NCI-H2029 (cell line): ENCODE results near the gene WNT9B.

Experiments
- DNase-seq: peaks from one replicate; lab custom pipeline; 2025; lab: John Stamatoyannopoulos, UW

Gene WNT9B

DNA sequence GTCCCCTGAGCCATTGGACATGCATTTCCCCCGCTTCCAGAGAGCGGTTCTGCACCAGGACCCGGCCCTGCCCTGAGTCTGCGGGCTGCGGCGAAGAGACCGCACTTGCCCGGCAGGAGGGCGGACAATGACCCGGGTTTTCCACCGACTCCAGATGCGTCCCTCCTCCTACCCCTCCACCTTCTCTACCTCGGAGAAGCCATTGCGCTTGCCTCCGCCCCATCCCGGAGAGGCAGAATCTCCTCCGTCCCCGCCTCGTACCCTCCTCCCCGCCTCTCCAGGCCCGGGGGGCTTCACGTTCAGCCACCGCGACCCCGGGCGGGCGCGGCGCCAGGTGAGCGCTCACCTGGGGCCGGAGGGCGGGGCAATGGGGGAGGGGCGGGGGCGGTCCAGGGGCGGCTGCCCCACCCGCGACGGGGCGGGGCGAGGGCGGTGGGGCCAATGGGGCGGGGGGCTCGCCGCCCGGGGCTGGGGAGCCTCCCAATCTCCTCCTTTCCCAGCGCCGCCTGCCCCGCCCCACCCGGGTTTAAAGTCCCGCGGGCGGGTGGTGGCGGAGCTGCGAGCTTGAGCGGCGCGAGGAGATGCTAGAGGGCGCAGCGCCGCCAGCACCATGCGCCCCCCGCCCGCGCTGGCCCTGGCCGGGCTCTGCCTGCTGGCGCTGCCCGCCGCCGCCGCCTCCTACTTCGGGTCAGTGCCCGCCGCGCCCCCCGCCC is at the start of gene WNT9B:
WNT9B (plus strand) TSS at position 555 of the 713 bp plus-strand sequence; CDS start at position 611, 56 bp downstream.
- no peak for DNase-seq

DNA sequence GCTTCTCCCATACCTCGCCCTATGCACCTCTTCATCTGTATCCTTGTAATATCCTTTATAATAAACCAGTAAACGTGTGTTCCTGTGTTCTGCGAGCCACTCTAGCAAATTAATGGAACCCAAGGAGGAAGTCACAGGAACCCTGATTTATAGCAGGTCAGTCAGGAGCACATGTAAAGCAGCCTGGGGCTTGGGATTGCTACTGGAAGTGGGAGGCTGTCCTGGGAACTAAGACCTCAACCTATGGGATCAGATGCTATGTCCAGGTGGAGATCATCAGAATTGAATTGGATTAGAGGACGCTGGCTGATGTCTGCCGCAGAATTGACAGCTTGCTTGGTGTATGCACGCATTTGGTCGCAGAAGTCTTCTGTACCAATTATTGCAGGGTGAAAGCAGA is 48.6 kb upstream of the WNT9B start:
- no peak for DNase-seq

GRCh38 chr17:46803544-46803943 is 47.8 kb upstream of the WNT9B start:
- no peak for DNase-seq

DNA sequence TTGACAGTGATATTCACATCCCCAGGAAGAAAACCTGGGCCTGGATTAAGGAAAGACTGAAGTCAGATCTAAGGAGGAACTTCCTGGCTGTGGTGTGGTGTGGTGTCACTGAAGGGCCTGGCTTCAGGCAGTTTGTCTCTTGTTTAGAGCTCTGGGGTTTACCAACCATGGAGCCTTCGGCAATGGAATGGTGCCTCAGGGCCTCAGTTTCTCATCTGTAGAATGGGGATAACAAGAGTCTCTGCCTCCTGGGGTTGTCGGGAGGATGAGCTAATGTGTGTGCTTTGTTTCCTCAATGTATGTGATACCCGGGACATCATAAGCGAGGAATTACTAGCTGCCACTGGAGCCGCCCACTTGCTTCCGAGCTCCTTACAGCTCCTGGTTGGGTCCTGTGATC is 45.6 kb upstream of the WNT9B start:
- no peak for DNase-seq

DNA sequence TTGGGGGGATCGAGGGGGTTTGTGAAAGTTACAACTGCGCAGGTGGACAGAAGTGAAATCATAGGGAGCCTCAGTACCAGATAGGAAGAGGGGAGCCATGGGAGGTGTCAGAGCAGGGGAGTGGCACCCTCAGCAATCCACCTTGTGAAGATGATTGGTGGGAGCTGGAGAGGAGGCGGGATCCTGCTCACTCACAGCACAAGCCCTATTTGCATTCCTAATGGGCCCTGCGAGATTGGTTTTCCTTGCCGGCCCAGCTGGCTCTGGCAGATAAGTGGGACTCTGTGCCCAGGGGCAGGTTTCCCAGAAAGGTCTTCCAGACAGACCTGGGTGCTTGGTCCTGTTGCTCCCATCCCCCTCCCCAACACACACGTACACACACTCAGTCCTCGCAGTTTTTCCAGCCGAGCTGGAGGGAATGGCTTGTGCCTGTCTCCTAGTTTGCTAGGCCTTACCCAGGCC is 42.2 kb upstream of the WNT9B start:
- DNase-seq, result no peak

DNA sequence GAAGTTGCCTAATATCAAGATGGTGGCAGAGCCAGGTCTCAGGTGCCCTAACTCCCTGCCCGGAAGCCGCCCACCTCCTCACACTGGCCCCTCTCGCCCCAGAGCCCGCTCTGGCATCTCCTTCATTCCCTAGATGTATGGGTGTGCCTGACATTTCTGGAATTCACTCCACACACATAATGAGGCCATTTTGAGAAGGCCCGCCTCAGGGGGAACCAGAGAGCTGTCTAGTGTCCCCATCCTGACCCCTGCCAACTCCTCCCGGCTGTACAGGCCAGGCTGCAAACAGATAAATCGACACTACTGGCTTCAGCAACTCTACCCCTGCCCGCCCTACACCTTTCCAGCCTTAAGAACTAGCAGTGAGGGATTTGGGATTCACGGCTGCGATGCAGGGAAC is 40.5 kb upstream of the WNT9B start:
- no peak for DNase-seq

DNA sequence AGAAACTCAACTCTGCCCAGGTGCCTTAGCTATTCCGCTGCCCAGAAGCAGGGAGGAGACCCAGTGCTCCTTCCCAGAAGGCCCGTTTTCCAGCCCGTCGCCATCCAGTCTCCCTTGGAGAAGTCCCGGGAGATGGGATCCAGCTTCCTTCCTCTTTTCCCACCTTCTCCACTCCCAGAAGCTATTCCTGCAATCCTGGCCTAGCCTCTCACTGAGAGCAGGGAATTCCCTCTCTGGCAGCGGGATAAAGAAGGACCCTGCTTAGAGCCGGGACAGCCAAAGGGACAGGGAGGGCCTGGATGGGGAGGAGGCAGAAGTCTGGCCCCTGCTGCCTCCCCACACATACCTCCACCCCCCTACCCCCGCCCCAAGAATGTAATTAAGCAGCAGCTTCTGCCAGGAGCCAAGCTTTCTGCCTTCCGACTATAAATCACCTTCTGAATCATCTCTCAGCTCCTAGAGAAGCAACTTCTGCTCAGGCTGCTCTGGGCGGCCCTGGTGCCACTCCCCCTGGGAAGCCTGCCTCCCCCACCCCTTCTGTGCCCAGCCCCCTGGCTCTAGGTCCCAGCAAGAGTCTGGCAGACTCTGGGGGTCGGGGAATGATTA is 39.3 kb upstream of the WNT9B start:
- no peak for DNase-seq

DNA sequence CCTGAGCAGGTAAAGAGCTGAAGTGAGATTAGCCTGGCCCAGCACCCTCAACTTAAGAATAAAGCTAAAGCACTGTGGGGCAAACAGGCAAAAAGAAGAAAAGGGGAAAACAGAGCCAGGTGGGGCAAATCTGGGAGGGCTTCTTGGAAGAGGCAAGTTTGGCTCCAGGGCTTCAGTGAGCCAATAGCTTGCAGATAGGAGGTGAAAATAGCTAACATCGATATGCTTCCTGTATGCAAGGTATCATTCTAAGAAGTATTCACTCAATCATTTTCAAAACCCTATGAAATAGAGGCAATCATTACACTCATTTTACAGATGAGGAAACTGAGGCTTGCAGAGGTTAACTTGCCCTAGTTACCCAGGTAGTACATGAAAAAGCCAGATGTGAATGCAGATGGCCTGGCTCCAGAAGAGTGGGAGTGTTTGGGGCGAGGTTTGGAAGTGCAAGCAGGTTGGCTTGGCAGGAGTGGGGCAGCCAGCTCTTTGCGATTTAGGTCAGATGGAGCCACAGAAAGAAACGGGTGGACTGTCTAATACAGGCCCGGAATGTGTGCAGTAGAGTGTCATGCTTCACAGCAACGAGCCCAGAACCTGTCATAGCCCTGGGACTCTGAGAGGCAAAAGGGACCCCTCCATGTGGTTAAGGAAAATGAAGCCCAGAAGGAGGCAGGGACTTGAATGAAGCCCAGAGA is 38.6 kb upstream of the WNT9B start:
- DNase-seq, result no peak

DNA sequence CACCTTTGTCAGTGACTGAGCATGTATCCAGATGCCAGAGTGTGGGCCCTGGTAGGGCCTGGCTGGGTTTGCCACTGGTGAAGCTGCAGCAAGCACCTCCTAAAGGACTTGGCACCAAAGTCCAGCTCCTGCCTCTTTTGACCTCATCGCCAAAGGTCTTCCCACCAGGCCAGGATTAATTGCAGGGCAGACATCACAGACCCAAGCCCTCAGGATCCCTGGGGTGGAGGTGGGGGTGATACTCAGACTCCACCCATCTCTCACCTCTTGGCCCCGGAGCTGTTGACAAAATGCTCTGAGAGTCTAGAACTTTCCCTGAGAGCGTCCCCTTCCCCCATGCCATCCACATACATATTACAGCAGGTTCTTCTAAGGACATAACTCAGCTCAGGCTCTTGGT is 37.5 kb upstream of the WNT9B start:
- no peak for DNase-seq

DNA sequence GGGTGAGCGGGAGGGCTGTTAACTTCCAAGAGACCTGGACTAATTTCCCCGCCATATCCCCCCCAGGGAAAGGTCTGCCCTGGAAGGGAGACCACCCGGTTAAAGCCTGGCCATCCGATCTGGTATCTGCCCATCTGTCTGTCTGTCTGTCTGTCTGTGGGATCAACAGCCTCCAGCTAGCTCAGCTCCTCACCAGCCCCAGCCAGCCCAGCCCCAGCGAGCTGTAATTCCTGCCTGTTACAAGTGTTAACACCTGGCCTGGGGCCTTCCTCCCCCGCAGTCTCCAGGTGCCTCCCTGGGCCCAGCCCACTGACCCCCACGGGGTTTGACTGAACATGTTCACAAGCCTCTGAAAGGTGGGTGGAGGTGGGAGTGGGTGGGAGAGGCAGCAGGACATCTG is 36.9 kb upstream of the WNT9B start:
- no peak for DNase-seq

GRCh38 chr17:46815474-46816353 is 35.7 kb upstream of the WNT9B start:
- no peak for DNase-seq

GRCh38 chr17:46817151-46817900 is 34.1 kb upstream of the WNT9B start:
- no peak for DNase-seq

- DNase-seq, result no peak
These were observed 33.5 kb upstream of the WNT9B start for GRCh38 chr17:46817901-46818209.

DNA sequence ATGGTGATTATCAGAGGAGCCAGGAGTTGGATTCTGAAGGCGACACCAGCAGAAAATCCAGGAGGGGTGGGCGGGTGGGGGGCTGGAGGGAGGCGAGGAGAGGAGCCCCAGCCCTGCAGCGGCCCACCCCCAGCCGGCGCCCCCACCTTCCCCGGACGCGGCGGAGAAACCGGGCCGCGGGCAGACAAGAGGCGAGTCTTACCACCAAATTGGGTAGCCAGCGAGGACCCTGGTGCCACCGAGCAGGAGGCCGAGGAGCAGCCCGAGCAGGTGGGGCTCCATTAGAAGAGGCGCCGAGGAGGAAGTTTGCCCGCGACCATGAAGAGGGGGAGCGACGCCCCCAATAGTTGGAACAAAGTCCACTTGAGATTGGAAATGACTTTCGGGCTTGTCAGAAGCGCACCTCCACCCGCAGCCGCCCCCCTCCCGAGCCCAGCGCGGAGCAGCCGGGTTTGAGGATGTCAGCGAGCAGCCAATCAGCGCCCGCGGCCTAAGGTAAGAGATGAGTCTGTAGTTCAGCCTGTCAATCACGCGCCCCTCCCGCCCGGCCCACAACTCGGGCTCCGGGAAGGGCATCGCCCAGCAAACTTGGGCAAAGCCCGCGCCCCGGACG is 33.0 kb upstream of the WNT9B start, which contains the start of gene WNT3:
WNT3 (minus strand) TSS at position 377 of the 613 bp plus-strand sequence; CDS start at position 282, 95 bp downstream.
- DNase-seq, result peak; percentile 6

- no peak for DNase-seq
These were observed 32.2 kb upstream of the WNT9B start for GRCh38 chr17:46818929-46819859.

GRCh38 chr17:46819906-46820351 is 31.5 kb upstream of the WNT9B start:
- no peak for DNase-seq

DNA sequence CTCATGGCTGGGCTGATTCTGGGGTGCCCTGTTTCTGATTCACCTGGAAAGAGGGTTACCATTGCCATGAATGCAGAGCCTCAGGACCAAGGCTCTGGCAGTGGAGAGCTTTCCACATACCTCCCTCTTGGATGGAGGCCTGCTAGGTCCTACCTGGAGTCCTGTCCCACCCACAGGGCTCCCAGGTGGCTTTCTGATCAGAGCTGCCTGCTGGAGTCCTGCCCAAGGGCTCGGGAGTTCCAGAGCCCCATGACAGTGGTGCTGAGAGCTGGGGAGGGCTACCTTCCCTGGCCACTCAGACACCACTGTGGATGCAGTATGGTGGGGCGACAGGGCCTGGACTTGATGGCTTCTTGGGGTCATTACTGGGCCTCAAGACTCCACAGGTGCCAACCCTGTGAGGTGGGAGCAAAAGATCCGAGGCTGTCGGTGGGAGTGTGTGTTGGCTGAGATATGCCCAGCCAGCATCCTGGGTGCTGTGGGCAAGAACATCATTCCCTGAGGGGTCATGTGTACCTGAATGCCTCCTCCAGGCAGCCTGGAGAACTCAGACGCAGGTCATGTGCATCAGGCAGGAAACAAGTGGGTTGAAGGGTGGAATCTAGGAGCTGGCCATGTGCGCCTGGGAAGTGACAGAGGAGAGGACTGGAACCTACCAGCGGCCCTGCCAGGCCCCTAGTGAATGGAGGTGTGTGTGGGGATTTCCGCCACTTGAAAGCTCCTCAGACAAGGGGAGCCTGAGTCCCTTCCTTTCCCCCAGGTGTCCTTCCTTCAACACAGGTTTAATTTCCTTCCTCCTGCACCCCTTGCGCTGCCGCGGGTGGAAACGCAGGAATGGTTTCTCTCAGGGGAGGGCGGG is 30.6 kb upstream of the WNT9B start:
- DNase-seq, result no peak

DNA sequence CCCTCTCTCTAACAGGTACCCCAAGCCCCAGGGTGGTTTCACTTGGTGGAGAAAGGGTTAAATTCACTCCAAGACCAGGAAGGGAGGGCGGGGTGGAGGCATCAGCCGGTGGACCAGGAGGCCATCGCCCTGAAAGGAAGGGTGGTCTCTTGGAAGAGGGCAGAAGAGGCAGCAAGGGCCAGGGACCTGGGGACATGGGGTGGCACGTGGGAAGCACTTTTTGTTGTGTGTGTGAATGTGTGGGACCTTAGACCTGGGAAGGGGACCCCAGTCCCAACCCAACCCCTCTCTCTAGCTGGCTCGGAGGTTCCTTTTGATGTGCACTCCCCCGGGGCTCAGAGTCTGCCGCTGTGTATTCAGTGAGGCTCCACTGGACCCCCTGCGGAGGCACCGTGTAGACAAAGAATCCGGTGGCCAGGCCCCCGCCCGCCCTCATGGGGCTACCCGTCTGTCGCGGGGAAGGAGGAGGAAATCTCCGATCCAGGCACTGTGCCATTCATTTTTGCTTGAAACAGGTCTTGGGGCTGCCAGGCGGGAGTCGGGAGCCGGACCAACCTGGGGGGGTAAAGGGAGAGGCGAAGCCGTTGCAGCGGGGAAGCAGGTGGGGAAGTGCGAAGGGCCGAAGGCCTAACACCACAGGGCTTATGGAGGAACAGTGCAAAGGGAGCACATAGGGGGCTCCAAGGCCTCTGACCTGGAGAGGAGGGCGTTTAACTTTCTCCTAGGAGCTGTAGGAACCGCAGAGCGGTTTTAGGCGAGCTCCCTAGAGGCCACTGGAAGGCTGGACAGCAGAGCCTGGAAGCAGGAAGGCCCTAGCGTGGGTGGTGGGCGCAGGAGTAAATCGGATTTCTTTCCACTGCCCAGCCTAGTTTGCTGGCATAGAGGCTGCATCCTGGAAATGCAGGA is 29.6 kb upstream of the WNT9B start:
- DNase-seq, result no peak
